8988T (cell line): ENCODE data around the gene ADAMTS4.
"Not testable (repeated sequence)": the region's sequence is repeated elsewhere in the genome, so short reads cannot be mapped to it uniquely, and the experiment has no call there.

Experiments used
- DNase-seq: peaks from one replicate; pipeline ENCODE4 v3.0.0; 2011

Gene ADAMTS4

GRCh38 chr1:161198897-161199431 lies at the start of gene ADAMTS4:
Gene ADAMTS4 (minus strand): TSS chr1:161199054. CDS start chr1:161198627, 427 bp downstream.
- DNase-seq = no peak

GRCh38 chr1:161244888-161245287 lies 46.0 kb upstream of the ADAMTS4 start:
- no peak for DNase-seq

GRCh38 chr1:161242313-161242712 lies 43.5 kb upstream of the ADAMTS4 start:
- no peak for DNase-seq

GRCh38 chr1:161241682-161242081 lies 42.8 kb upstream of the ADAMTS4 start:
- DNase-seq = no peak

GRCh38 chr1:161238039-161238473 lies 39.2 kb upstream of the ADAMTS4 start, which contains the start of gene NR1I3:
Gene NR1I3 (minus strand): TSS chr1:161238203. CDS start chr1:161236565, 1,638 bp downstream.
- no peak for DNase-seq

- DNase-seq = no peak
Measured at GRCh38 chr1:161235957-161236775, 37.3 kb upstream of the ADAMTS4 start.

GRCh38 chr1:161233102-161233501 lies 34.2 kb upstream of the ADAMTS4 start:
- no peak for DNase-seq

GRCh38 chr1:161230762-161231161 lies 31.9 kb upstream of the ADAMTS4 start:
- DNase-seq = no peak

- no peak for DNase-seq
Measured at GRCh38 chr1:161229896-161230295, 31.0 kb upstream of the ADAMTS4 start.

GRCh38 chr1:161228032-161228431 lies 29.2 kb upstream of the ADAMTS4 start:
- no peak for DNase-seq

- peak; percentile 47 for DNase-seq
Measured at GRCh38 chr1:161227196-161227871, 28.5 kb upstream of the ADAMTS4 start.

- no peak for DNase-seq
Measured at GRCh38 chr1:161226759-161227158, 27.9 kb upstream of the ADAMTS4 start.

GRCh38 chr1:161226320-161226711 lies 27.5 kb upstream of the ADAMTS4 start:
- DNase-seq = no peak

GRCh38 chr1:161225534-161226319 lies 26.9 kb upstream of the ADAMTS4 start, which contains the start of gene TOMM40L:
Gene TOMM40L (plus strand): TSS chr1:161226060. CDS start chr1:161226490, 430 bp downstream.
- peak; percentile 80 for DNase-seq

GRCh38 chr1:161225178-161225533 lies 26.3 kb upstream of the ADAMTS4 start:
- DNase-seq = no peak

GRCh38 chr1:161224695-161225087 lies 25.8 kb upstream of the ADAMTS4 start:
- DNase-seq = not testable (repeated sequence)

GRCh38 chr1:161223805-161224694 lies 25.2 kb upstream of the ADAMTS4 start:
- DNase-seq = no peak

GRCh38 chr1:161222175-161223019 lies 23.5 kb upstream of the ADAMTS4 start:
- no peak for DNase-seq

GRCh38 chr1:161220002-161220401 lies 21.1 kb upstream of the ADAMTS4 start:
- no peak for DNase-seq

- no peak for DNase-seq
Measured at GRCh38 chr1:161219078-161219892, 20.4 kb upstream of the ADAMTS4 start.
